GM23338 (cell line): ENCODE data around the gene HPD. TPM values are rescaled to one million over a fixed set of nuclear protein-coding genes. Genes with fewer than 3 reads are reported as not detected.

ENCODE experiments used
- ATAC-seq: fragments of 200-7000 bp; cut with Tn5 transposase; 3 replicates; pipeline ENCODE4 v1.9.1; 2020
- DNase-seq: peaks from one replicate; pipeline ENCODE4 v3.0.0-alpha.2; 2015; ENCODE audit warnings: low spot score
- H2AFZ ChIP-seq: fragments of 200-600 bp; sonication (generic); 2 replicates; pipeline ENCODE4 v1.8.0; 2016; ENCODE audit warnings: antibody characterized with exemption, mild to moderate bottlenecking, moderate library complexity
- H3F3A ChIP-seq: fragments of 200-600 bp; sonication (generic); replicated peaks from 2 replicates; pipeline ENCODE4 v1.8.0; 2017; ENCODE audit warnings: antibody characterized with exemption, mixed run types, low read depth
- H3K27ac ChIP-seq: fragments of 200-600 bp; sonication (generic); 2 replicates; pipeline ENCODE4 v1.6.1; 2016; ENCODE audit warnings: low read depth
- H3K27me3 ChIP-seq: fragments of 200-600 bp; sonication (generic); 2 replicates; pipeline ENCODE4 v1.8.0; 2016; ENCODE audit warnings: mild to moderate bottlenecking, mixed run types, moderate library complexity; ENCODE audit not compliant: insufficient read depth
- H3K36me3 ChIP-seq: fragments of 200-600 bp; sonication (generic); 2 replicates; pipeline ENCODE4 v1.8.0; 2016; ENCODE audit warnings: mild to moderate bottlenecking; ENCODE audit not compliant: insufficient read depth
- H3K4me1 ChIP-seq: fragments of 200-600 bp; sonication (generic); 2 replicates; pipeline ENCODE4 v1.8.0; 2016; ENCODE audit warnings: mild to moderate bottlenecking, moderate library complexity; ENCODE audit not compliant: insufficient read depth
- H3K4me2 ChIP-seq: fragments of 200-600 bp; sonication (generic); 2 replicates; pipeline ENCODE4 v1.7.1; 2017; ENCODE audit warnings: mixed run types
- H3K4me3 ChIP-seq: fragments of 200-600 bp; sonication (generic); 2 replicates; pipeline ENCODE4 v1.6.1; 2016; ENCODE audit warnings: mixed run types
- H3K79me2 ChIP-seq: fragments of 200-600 bp; sonication (generic); replicated peaks from 2 replicates; pipeline ENCODE4 v1.8.0; 2017; ENCODE audit warnings: mild to moderate bottlenecking; ENCODE audit not compliant: insufficient read depth
- H3K9me2 ChIP-seq: fragments of 200-600 bp; sonication (generic); 2 replicates; pipeline ENCODE4 v1.8.0; 2017; ENCODE audit not compliant: insufficient read depth
- H4K20me1 ChIP-seq: fragments of 200-600 bp; sonication (generic); replicated peaks from 2 replicates; pipeline ENCODE4 v1.8.0; 2017; ENCODE audit warnings: mild to moderate bottlenecking; ENCODE audit not compliant: insufficient read depth
- H3K27ac Mint-ChIP-seq: 2 replicates; pipeline ENCODE4 v1.8.0; 2020; ENCODE audit warnings: inconsistent platforms, mild to moderate bottlenecking, moderate library complexity, mixed read lengths
- H3K27me3 Mint-ChIP-seq: 3 replicates; pipeline ENCODE4 v1.8.0; 2022; ENCODE audit warnings: low read depth, mild to moderate bottlenecking, moderate library complexity, mixed read lengths, inconsistent platforms; ENCODE audit not compliant: insufficient read depth, poor library complexity
- H3K36me3 Mint-ChIP-seq: 3 replicates; pipeline ENCODE4 v1.8.0; 2021; ENCODE audit warnings: low read depth, mild to moderate bottlenecking, inconsistent platforms, moderate library complexity, mixed read lengths
- H3K4me1 Mint-ChIP-seq: 3 replicates; pipeline ENCODE4 v1.8.0; 2020; ENCODE audit warnings: mild to moderate bottlenecking, inconsistent platforms, mixed read lengths
- H3K4me3 Mint-ChIP-seq: 3 replicates; pipeline ENCODE4 v1.8.0; 2021; ENCODE audit warnings: moderate library complexity, mild to moderate bottlenecking, inconsistent platforms, mixed read lengths
- H3K9me3 Mint-ChIP-seq: 3 replicates; pipeline ENCODE4 v1.8.0; 2020; ENCODE audit warnings: moderate library complexity, mild to moderate bottlenecking, inconsistent platforms, mixed read lengths
- CREB1 ChIP-seq: fragments of 250-450 bp; sonication (Bioruptor Pico); IDR thresholded peaks from 2 replicates; pipeline ENCODE4 v1.5.0; 2020; ENCODE audit warnings: low read depth, mild to moderate bottlenecking, moderate library complexity
- EZH2 ChIP-seq: fragments of 200-600 bp; sonication (generic); IDR thresholded peaks from one replicate; pipeline ENCODE4 v1.8.0; 2017; ENCODE audit warnings: antibody characterized with exemption, mild to moderate bottlenecking, low read depth; ENCODE audit not compliant: unreplicated experiment
- EZH2phosphoT487 ChIP-seq: fragments of 200-600 bp; sonication (generic); IDR thresholded peaks from one replicate; pipeline ENCODE4 v1.8.1; 2018; ENCODE audit warnings: antibody characterized with exemption; ENCODE audit not compliant: unreplicated experiment
- JUNB ChIP-seq: IDR thresholded peaks from one replicate; pipeline ENCODE4 v1.6.1; 2016; ENCODE audit warnings: antibody characterized with exemption; ENCODE audit not compliant: unreplicated experiment
- NANOG ChIP-seq: IDR thresholded peaks from 2 replicates; pipeline ENCODE4 v1.6.1; 2016; ENCODE audit warnings: antibody characterized with exemption, borderline replicate concordance
- POLR2AphosphoS5 ChIP-seq: IDR thresholded peaks from 2 replicates; pipeline ENCODE4 v1.6.1; 2016; ENCODE audit warnings: antibody characterized with exemption, low read depth
- STAT1 ChIP-seq: IDR thresholded peaks from one replicate; pipeline ENCODE4 v1.6.1; 2016; ENCODE audit warnings: antibody characterized with exemption; ENCODE audit not compliant: unreplicated experiment
- ZNF114 ChIP-seq: fragments of 250-450 bp; sonication (Bioruptor Pico); IDR thresholded peaks from 2 replicates; pipeline ENCODE4 v1.5.0; 2020; ENCODE audit warnings: mild to moderate bottlenecking, moderate library complexity
- ZNF331 ChIP-seq: fragments of 250-450 bp; sonication (Bioruptor Pico); IDR thresholded peaks from 2 replicates; pipeline ENCODE4 v1.5.0; 2020; ENCODE audit warnings: low read depth, mild to moderate bottlenecking, moderate library complexity
- ZNF462 ChIP-seq: fragments of 250-450 bp; sonication (Bioruptor Pico); IDR thresholded peaks from 2 replicates; pipeline ENCODE4 v1.5.0; 2020; ENCODE audit warnings: mild to moderate bottlenecking, moderate library complexity
- polyA plus RNA-seq: library from polyadenylated mRNA; unstranded; fragments of >200 nt; fragmentation: Nextera tagmentation; extraction: Ambion mirVana; gene quantifications from 2 replicates; pipeline ENCODE4 v1.2.1, GENCODE V29; 2016
- total RNA-seq: library from RNA; depleted of rRNA; stranded (reverse); fragments of >200 nt; shearing (Covaris generic); gene quantifications from 2 replicates; pipeline ENCODE4 v1.2.3, GENCODE V29; 2014
- TF ChIP-seq, protein P1 (sequence below), 2 experiments: fragments of 200-600 bp in 1 of 2; sonication (generic) in 1 of 2; conservative IDR thresholded peaks; 2 replicates each; pipeline versions ENCODE4 v1.5.1 to v1.6.1; 2016 to 2017; ENCODE audit warnings: antibody characterized with exemption in 2 of 2, low read depth in 2 of 2, mild to moderate bottlenecking in 2 of 2, moderate library complexity in 1 of 2
- TF ChIP-seq, protein P2 (sequence below): IDR thresholded peaks from one replicate; pipeline ENCODE4 v1.6.1; 2018; ENCODE audit warnings: antibody characterized with exemption; ENCODE audit not compliant: unreplicated experiment

HPD gene
- total and polyA plus RNA-seq, 2 experiments from 2014 or later = not detected

- TF ChIP-seq POLR2AphosphoS5 (no peak), JUNB (no peak), NANOG (no peak), ZNF114 (CRISPR knock-in tag) (no peak), EZH2phosphoT487 (no peak), EZH2 (no peak), STAT1 (no peak), ZNF331 (CRISPR knock-in tag) (no peak), CREB1 (CRISPR knock-in tag) (no peak), ZNF462 (CRISPR knock-in tag) (no peak)
- TF ChIP-seq, protein P1, sequence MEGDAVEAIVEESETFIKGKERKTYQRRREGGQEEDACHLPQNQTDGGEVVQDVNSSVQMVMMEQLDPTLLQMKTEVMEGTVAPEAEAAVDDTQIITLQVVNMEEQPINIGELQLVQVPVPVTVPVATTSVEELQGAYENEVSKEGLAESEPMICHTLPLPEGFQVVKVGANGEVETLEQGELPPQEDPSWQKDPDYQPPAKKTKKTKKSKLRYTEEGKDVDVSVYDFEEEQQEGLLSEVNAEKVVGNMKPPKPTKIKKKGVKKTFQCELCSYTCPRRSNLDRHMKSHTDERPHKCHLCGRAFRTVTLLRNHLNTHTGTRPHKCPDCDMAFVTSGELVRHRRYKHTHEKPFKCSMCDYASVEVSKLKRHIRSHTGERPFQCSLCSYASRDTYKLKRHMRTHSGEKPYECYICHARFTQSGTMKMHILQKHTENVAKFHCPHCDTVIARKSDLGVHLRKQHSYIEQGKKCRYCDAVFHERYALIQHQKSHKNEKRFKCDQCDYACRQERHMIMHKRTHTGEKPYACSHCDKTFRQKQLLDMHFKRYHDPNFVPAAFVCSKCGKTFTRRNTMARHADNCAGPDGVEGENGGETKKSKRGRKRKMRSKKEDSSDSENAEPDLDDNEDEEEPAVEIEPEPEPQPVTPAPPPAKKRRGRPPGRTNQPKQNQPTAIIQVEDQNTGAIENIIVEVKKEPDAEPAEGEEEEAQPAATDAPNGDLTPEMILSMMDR (conservative IDR thresholded peaks at IDR 0.05; ENCODE audit: low read depth in 2 of 2) = no peak
- TF ChIP-seq, protein P2, sequence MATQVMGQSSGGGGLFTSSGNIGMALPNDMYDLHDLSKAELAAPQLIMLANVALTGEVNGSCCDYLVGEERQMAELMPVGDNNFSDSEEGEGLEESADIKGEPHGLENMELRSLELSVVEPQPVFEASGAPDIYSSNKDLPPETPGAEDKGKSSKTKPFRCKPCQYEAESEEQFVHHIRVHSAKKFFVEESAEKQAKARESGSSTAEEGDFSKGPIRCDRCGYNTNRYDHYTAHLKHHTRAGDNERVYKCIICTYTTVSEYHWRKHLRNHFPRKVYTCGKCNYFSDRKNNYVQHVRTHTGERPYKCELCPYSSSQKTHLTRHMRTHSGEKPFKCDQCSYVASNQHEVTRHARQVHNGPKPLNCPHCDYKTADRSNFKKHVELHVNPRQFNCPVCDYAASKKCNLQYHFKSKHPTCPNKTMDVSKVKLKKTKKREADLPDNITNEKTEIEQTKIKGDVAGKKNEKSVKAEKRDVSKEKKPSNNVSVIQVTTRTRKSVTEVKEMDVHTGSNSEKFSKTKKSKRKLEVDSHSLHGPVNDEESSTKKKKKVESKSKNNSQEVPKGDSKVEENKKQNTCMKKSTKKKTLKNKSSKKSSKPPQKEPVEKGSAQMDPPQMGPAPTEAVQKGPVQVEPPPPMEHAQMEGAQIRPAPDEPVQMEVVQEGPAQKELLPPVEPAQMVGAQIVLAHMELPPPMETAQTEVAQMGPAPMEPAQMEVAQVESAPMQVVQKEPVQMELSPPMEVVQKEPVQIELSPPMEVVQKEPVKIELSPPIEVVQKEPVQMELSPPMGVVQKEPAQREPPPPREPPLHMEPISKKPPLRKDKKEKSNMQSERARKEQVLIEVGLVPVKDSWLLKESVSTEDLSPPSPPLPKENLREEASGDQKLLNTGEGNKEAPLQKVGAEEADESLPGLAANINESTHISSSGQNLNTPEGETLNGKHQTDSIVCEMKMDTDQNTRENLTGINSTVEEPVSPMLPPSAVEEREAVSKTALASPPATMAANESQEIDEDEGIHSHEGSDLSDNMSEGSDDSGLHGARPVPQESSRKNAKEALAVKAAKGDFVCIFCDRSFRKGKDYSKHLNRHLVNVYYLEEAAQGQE = no peak
- Mint-ChIP-seq H3K27me3 (no peaks in the 10 kb centered on the region), H3K4me1 (no peaks in the 10 kb centered on the region; the same call in 2 of the 3 replicates), H3K27ac (no peak overlapping the region), H3K36me3 (peaks cover 48% of the 10 kb centered on the region), H3K9me3 (no peaks in the 10 kb centered on the region), H3K4me3 (no peak overlapping the region)
- DNase-seq = no peak
- H3K27me3 ChIP-seq = no peaks in the 10 kb centered on the region
- H2AFZ ChIP-seq = no peak overlapping the region
- H3K36me3 ChIP-seq = no peaks in the 10 kb centered on the region; the same call in 1 of the 2 replicates
- H3K4me1 ChIP-seq = no peaks in the 10 kb centered on the region
- H3F3A ChIP-seq = 0 out of 2 replicates have a peak, but pooled peaks cover 3% of the 10 kb centered on the region
- H3K9me2 ChIP-seq = no peaks in the 10 kb centered on the region
- H3K4me2 ChIP-seq = no peak overlapping the region
- H3K4me3 ChIP-seq = no peak overlapping the region
- no peak for ATAC-seq
- no peaks in the 10 kb centered on the region for H3K79me2 ChIP-seq
- H3K27ac ChIP-seq = no peak overlapping the region
- no peaks in the 10 kb centered on the region; the same call in 1 of the 2 replicates for H4K20me1 ChIP-seq
Measured at GRCh38 chr12:121823727-121824115, 34.9 kb downstream of the HPD start.
